Thoracic aorta (tissue), 2 donors: ENCODE measurements around the gene ZNF142. TPM values are rescaled to one million over a fixed set of nuclear protein-coding genes. Genes with fewer than 3 reads are reported as not detected.

Experiments used
- ATAC-seq: fragments of 150-250 bp; one replicate; pipeline ENCODE4 v1.8.0; 2017; ENCODE audit warnings: low read depth; ENCODE audit not compliant: insufficient number of reproducible peaks, low FRiP score
- DNase-seq: peaks from one replicate; pipeline ENCODE4 v3.0.0-alpha.2; 2020; ENCODE audit warnings: low spot score
- H3K27ac ChIP-seq, 2 donors: fragments of 200-600 bp; sonication (generic); 1 replicate in 1 of 2; 2 replicates in 1 of 2; pipeline ENCODE4 v1.5.1; 2016; ENCODE audit warnings: mild to moderate bottlenecking in 2 of 2, moderate library complexity in 2 of 2
- H3K27me3 ChIP-seq: fragments of 200-600 bp; sonication (generic); replicated peaks from 2 replicates; pipeline ENCODE4 v1.6.0; 2016; ENCODE audit warnings: mild to moderate bottlenecking; ENCODE audit not compliant: insufficient read depth
- H3K36me3 ChIP-seq: fragments of 200-600 bp; sonication (generic); one replicate; pipeline ENCODE4 v1.5.1; 2016
- H3K4me1 ChIP-seq, 2 donors: fragments of 200-600 bp; sonication (generic); 1 replicate in 1 of 2; 2 replicates in 1 of 2; pipeline versions ENCODE4 v1.5.1 to v1.6.0; 2016; ENCODE audit warnings: low read depth in 2 of 2, mild to moderate bottlenecking in 1 of 2; ENCODE audit not compliant: control insufficient read depth in 1 of 2
- H3K4me3 ChIP-seq: fragments of 200-600 bp; sonication (generic); 2 replicates; pipeline ENCODE4 v1.5.1; 2016; ENCODE audit warnings: mild to moderate bottlenecking
- H3K9me3 ChIP-seq: fragments of 200-600 bp; sonication (generic); 2 replicates; pipeline ENCODE4 v1.5.1; 2016
- CTCF ChIP-seq: fragments of 200-600 bp; sonication (generic); IDR thresholded peaks from one replicate; pipeline ENCODE4 v1.5.1; 2019; ENCODE audit warnings: antibody characterized with exemption
- total RNA-seq, 2 donors: library from RNA; depleted of rRNA; stranded (reverse); fragments of >200 nt; gene quantifications; one replicate each; pipeline versions ENCODE4 v1.1.0 to v1.2.3, GENCODE V29; 2016

Gene ZNF142
- total RNA-seq, 2 donors from 2014 or later: 27.9 to 47.9 TPM

GRCh38 chr2:218626369-218626768 lies 33.1 kb downstream of the ZNF142 start:
- Histone ChIP-seq H3K4me3 (no peak overlapping the region), H3K9me3 (no peaks in the 10 kb centered on the region), H3K27ac (no peak overlapping the region), H3K4me1 (no peaks in the 10 kb centered on the region), H3K36me3 (no peaks in the 10 kb centered on the region), H3K27me3 (no peaks in the 10 kb centered on the region)
- TF ChIP-seq CTCF: no peak
- ATAC-seq: no peak
- DNase-seq: no peak

GRCh38 chr2:218623366-218623705 lies 36.1 kb downstream of the ZNF142 start:
- H3K36me3 ChIP-seq: no peaks in the 10 kb centered on the region
- H3K9me3 ChIP-seq: no peaks in the 10 kb centered on the region
- H3K4me3 ChIP-seq: no peak overlapping the region
- H3K27me3 ChIP-seq: no peaks in the 10 kb centered on the region
- no peaks in the 10 kb centered on the region for H3K4me1 ChIP-seq
- ATAC-seq (no peak), DNase-seq (no peak)
- no peak for TF ChIP-seq CTCF
- no peak overlapping the region for H3K27ac ChIP-seq

GRCh38 chr2:218622606-218623365 lies 36.6 kb downstream of the ZNF142 start:
- Histone ChIP-seq H3K4me1 (no peaks in the 10 kb centered on the region), H3K27ac (no peak overlapping the region), H3K27me3 (no peaks in the 10 kb centered on the region), H3K9me3 (no peaks in the 10 kb centered on the region), H3K4me3 (no peak overlapping the region), H3K36me3 (no peaks in the 10 kb centered on the region)
- no peak for TF ChIP-seq CTCF
- DNase-seq (no peak), ATAC-seq (no peak)

- DNase-seq: no peak
- no peaks in the 10 kb centered on the region for H3K9me3 ChIP-seq
- no peak for ATAC-seq
Observed at GRCh38 chr2:218621007-218621406, 38.4 kb downstream of the ZNF142 start.

More at GRCh38 chr2:218621007-218621406, 38.4 kb downstream of the ZNF142 start:
- Histone ChIP-seq H3K4me3 (no peak overlapping the region), H3K36me3 (no peaks in the 10 kb centered on the region), H3K27ac (no peak overlapping the region), H3K4me1 (no peaks in the 10 kb centered on the region), H3K27me3 (no peaks in the 10 kb centered on the region)
- TF ChIP-seq CTCF: no peak
